Large intestine (tissue), 3 donors: ENCODE results near the gene PXDC1. TPM values are rescaled to one million over a fixed set of nuclear protein-coding genes. Genes with fewer than 3 reads are reported as not detected.
A peak's percentile ranks its signal among the peaks of the same experiment; 100 is the strongest.

Experiments used
- DNase-seq, 2 donors: peaks; one replicate each; pipeline versions ENCODE4 v3.0.0 to v3.0.0-alpha.2; 2013
- H3K27ac ChIP-seq: one replicate; pipeline ENCODE4 v1.5.1; 2013; ENCODE audit warnings: low read length
- H3K27me3 ChIP-seq: 2 replicates; pipeline ENCODE4 v1.6.1; 2013; ENCODE audit warnings: low read length; ENCODE audit not compliant: control insufficient read depth, insufficient read depth
- H3K36me3 ChIP-seq: 2 replicates; pipeline ENCODE4 v1.6.1; 2013; ENCODE audit warnings: low read length; ENCODE audit not compliant: control insufficient read depth, insufficient read depth
- H3K4me1 ChIP-seq: one replicate; pipeline ENCODE4 v1.6.1; 2013; ENCODE audit warnings: low read length; ENCODE audit not compliant: control insufficient read depth, insufficient read depth
- H3K4me3 ChIP-seq: one replicate; pipeline ENCODE4 v1.5.1; 2013; ENCODE audit warnings: low read length
- H3K9me3 ChIP-seq: one replicate; pipeline ENCODE4 v1.6.1; 2013; ENCODE audit warnings: mild to moderate bottlenecking, low read depth, low read length, moderate library complexity; ENCODE audit not compliant: control insufficient read depth
- WGBS: methylation state at CpG from one replicate; pipeline ENCODE4 v1.1.5; 2013; ENCODE audit warnings: low lambda C conversion rate; ENCODE audit not compliant: insufficient coverage; 5-methylcytosine and 5-hydroxymethylcytosine counted together
- polyA plus RNA-seq: library from polyadenylated mRNA; unstranded; fragments of 120-200 nt; gene quantifications from one replicate; pipeline ENCODE4 v1.2.1, GENCODE V29; 2013

The PXDC1 gene
- polyA plus RNA-seq, 1 donor, result 52.3 TPM

- no CpG with 5 or more reads among the region's 4 CpGs for WGBS
Measured at GRCh38 chr6:3708540-3708939, 43.0 kb downstream of the PXDC1 start.

DNA sequence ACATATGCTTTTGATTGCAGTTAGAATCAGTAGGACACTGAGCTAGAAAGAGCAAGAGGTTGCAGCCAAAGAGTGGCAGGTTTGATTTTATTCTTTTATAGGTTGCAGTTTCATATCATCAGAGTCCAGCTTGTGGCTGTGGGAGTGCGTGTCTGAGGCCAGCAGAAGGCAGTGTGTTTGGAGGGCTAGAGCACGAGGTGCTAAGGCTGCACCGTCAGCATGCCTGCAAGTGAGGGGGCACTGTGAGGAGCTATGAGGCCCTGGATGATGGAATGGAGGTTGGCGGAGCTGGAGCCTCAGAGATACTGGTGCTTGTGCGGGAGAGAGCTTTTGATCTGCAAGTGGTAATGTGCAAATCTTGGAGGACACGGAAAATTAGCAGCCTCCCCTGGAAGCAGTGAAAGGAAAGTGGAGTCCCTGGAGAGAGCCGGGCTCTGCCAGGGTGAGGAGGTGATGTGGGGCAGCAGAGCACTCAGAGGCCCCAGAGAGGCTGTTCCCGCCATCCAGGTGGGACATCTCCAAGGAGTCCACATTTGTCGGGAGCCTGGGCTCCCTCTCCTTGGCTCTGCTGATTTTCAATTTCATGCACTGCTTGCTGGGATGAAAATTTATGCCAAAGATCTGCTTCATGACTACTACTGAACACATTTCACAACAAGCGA lies 43.6 kb downstream of the PXDC1 start:
- no peak for DNase-seq
- no peaks in the 10 kb centered on the region for H3K9me3 ChIP-seq
- no CpG with 5 or more reads among the region's 10 CpGs for WGBS
- H3K36me3 ChIP-seq, result no peaks in the 10 kb centered on the region
- no peaks in the 10 kb centered on the region for H3K27me3 ChIP-seq
- no peaks in the 10 kb centered on the region for H3K4me1 ChIP-seq
- H3K27ac ChIP-seq, result no peak overlapping the region
- H3K4me3 ChIP-seq, result no peak overlapping the region

More at GRCh38 chr6:3708540-3708939, 43.0 kb downstream of the PXDC1 start:
- Histone ChIP-seq H3K27me3 (no peaks in the 10 kb centered on the region), H3K4me1 (no peaks in the 10 kb centered on the region), H3K27ac (no peak overlapping the region), H3K9me3 (no peaks in the 10 kb centered on the region), H3K4me3 (no peak overlapping the region), H3K36me3 (no peaks in the 10 kb centered on the region)
- DNase-seq, result no peak

- DNase-seq, result no peak
- WGBS, result 100% methylated on average over 1 of the region's 2 CpGs
Measured at GRCh38 chr6:3707024-3707423, 44.5 kb downstream of the PXDC1 start.

GRCh38 chr6:3706547-3706946 lies 45.0 kb downstream of the PXDC1 start:
- Histone ChIP-seq H3K4me1 (no peaks in the 10 kb centered on the region), H3K4me3 (no peak overlapping the region), H3K9me3 (no peaks in the 10 kb centered on the region), H3K27ac (no peak overlapping the region), H3K36me3 (no peaks in the 10 kb centered on the region), H3K27me3 (no peaks in the 10 kb centered on the region)
- no peak for DNase-seq
- 100% methylated on average over 1 of the region's 4 CpGs for WGBS

More at GRCh38 chr6:3707024-3707423, 44.5 kb downstream of the PXDC1 start:
- Histone ChIP-seq H3K36me3 (no peaks in the 10 kb centered on the region), H3K27ac (no peak overlapping the region), H3K27me3 (no peaks in the 10 kb centered on the region), H3K9me3 (no peaks in the 10 kb centered on the region), H3K4me3 (no peak overlapping the region), H3K4me1 (no peaks in the 10 kb centered on the region)

DNA sequence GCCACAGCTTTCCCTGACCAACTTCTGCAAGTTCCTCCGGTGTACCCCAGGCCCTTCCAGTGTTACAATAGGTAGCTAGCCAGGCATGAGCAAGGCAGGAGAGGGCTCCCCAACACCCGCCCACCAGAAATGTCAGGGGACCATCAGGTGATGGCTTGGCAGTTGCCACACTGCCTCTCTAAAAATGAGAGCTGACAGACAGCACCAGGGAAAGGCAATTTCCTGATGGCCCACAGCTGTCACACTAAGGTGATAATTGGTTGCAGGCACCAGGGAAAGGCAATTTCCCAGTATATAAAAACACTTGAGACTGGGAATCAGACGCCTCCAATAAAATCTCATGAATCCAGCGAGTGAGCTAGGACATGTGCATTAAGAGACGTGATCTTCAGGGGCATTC lies 49.9 kb downstream of the PXDC1 start:
- no peak for DNase-seq
- no peaks in the 10 kb centered on the region for H3K36me3 ChIP-seq
- H3K4me3 ChIP-seq, result no peak overlapping the region
- no peaks in the 10 kb centered on the region for H3K4me1 ChIP-seq
- WGBS, result no CpG with 5 or more reads among the region's 5 CpGs
- H3K9me3 ChIP-seq, result no peaks in the 10 kb centered on the region
- no peak overlapping the region for H3K27ac ChIP-seq
- H3K27me3 ChIP-seq, result no peaks in the 10 kb centered on the region

DNA sequence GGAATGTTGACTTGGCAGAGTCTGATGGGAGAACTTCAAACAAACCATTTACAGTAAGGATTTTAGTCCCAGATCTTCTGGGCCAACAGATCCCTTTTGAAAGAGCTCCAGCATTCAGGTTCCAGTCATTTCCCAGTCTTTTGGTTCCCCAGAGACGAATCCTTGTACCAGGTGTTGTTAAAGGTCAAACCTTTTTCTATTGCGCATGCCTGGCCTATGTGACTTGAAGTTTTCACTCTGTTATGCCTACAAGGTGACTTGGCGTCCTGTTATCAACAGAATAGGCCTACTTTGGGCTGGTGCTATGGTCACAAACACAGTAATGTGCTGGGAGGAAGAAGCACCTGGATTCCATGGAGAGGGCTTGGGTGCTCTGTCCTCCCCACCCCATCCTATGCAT lies 52.3 kb downstream of the PXDC1 start:
- no CpG with 5 or more reads among the region's 3 CpGs for WGBS

GRCh38 chr6:3698021-3698420 lies 53.5 kb downstream of the PXDC1 start:
- Histone ChIP-seq H3K27ac (no peak overlapping the region), H3K4me3 (no peak overlapping the region), H3K27me3 (no peaks in the 10 kb centered on the region), H3K36me3 (no peaks in the 10 kb centered on the region), H3K9me3 (no peaks in the 10 kb centered on the region), H3K4me1 (peaks cover 4% of the 10 kb centered on the region)
- DNase-seq, result no peak
- no CpG with 5 or more reads among the region's 5 CpGs for WGBS

More for the DNA sequence above, 52.3 kb downstream of the PXDC1 start:
- Histone ChIP-seq H3K27ac (no peak overlapping the region), H3K4me3 (no peak overlapping the region), H3K9me3 (no peaks in the 10 kb centered on the region), H3K27me3 (no peaks in the 10 kb centered on the region), H3K36me3 (no peaks in the 10 kb centered on the region), H3K4me1 (peaks cover 4% of the 10 kb centered on the region)
- no peak for DNase-seq

DNA sequence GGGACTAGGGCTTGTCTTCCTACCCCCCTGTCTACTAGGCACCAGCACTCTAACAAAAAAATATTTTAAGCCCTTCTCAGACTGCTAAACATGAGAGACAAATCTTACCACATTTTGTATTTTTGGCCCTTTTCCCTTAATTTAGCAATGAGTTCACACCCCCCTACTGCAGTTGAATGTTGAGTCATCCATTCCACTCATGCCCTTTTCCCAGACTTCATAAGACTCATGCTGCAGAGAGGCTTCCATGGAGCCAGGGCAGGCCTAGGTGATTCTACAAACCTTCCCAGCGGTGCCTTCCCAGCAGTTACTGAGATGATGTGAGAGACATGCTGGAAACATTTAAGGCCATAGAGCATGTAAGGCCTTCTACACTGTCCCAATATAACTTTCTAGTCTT lies 53.9 kb downstream of the PXDC1 start:
- no peaks in the 10 kb centered on the region for H3K9me3 ChIP-seq
- H3K36me3 ChIP-seq, result no peaks in the 10 kb centered on the region
- H3K4me1 ChIP-seq, result peaks cover 4% of the 10 kb centered on the region
- H3K4me3 ChIP-seq, result no peak overlapping the region
- DNase-seq, result no peak
- H3K27me3 ChIP-seq, result no peaks in the 10 kb centered on the region
- no CpG with 5 or more reads among the region's 1 CpG for WGBS
- no peak overlapping the region for H3K27ac ChIP-seq

GRCh38 chr6:3696525-3697088 lies 54.9 kb downstream of the PXDC1 start:
- Histone ChIP-seq H3K27me3 (no peaks in the 10 kb centered on the region), H3K4me3 (no peak overlapping the region), H3K36me3 (no peaks in the 10 kb centered on the region), H3K4me1 (peaks cover 4% of the 10 kb centered on the region), H3K9me3 (no peaks in the 10 kb centered on the region), H3K27ac (no peak overlapping the region)
- DNase-seq, result no peak
- 100% methylated on average over 2 of the region's 5 CpGs for WGBS

DNA sequence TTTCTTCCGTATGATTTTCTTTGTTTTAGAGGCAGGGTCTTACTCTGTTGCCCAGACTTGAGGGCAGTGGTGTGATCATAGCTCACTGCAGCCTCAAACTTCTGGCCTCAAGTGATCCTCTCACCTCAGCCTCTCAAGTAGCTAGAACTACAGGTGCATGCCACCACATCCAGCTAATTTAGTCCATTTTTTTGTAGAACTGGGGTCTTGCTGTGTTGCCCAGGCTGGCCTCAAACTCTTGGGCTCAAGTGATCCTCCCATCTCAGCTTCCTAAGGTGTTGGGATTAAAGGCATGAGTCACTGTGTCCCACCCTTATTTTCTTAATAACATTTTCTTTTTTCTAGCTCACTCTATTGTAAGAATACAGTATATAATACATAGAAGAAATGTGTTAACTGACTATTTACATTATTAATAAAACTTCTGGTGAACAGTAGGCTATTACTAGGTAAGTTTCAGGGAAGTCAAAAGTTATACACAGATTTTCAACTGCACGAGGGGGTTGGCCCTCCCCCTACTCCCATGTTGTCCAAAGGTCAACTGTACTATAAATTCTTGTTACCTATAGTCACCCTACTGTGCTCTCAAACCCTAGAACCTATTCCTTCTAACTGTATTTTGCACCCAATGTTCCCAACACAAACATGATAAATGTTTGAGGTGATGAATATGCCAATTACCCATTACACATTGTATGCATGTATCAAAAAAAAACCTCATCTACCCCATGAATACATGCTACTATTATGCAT lies 56.3 kb downstream of the PXDC1 start:
- DNase-seq, result peak; percentile 35 to 73
- no peaks in the 10 kb centered on the region for H3K9me3 ChIP-seq

More for the DNA sequence above, 56.3 kb downstream of the PXDC1 start:
- no CpG with 5 or more reads among the region's 2 CpGs for WGBS
- Histone ChIP-seq H3K27ac (no peak overlapping the region), H3K4me1 (peaks cover 4% of the 10 kb centered on the region), H3K4me3 (no peak overlapping the region), H3K27me3 (no peaks in the 10 kb centered on the region), H3K36me3 (no peaks in the 10 kb centered on the region)
